GM12873 (cell line): Measurements from ENCODE around the gene PITX1.

Source experiments
- TF ChIP-seq, protein P1 (sequence below): IDR thresholded peaks from 2 replicates; pipeline ENCODE4 v1.5.1; 2012; ENCODE audit warnings: low read depth, mild to moderate bottlenecking, moderate library complexity, low read length, control low read depth; ENCODE audit not compliant: insufficient read depth; ENCODE audit errors: missing control alignments

PITX1 gene

GRCh38 chr5:134989266-134989830, 44.7 kb downstream of the PITX1 start:
- TF ChIP-seq, protein P1, sequence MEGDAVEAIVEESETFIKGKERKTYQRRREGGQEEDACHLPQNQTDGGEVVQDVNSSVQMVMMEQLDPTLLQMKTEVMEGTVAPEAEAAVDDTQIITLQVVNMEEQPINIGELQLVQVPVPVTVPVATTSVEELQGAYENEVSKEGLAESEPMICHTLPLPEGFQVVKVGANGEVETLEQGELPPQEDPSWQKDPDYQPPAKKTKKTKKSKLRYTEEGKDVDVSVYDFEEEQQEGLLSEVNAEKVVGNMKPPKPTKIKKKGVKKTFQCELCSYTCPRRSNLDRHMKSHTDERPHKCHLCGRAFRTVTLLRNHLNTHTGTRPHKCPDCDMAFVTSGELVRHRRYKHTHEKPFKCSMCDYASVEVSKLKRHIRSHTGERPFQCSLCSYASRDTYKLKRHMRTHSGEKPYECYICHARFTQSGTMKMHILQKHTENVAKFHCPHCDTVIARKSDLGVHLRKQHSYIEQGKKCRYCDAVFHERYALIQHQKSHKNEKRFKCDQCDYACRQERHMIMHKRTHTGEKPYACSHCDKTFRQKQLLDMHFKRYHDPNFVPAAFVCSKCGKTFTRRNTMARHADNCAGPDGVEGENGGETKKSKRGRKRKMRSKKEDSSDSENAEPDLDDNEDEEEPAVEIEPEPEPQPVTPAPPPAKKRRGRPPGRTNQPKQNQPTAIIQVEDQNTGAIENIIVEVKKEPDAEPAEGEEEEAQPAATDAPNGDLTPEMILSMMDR, result no peak

DNA sequence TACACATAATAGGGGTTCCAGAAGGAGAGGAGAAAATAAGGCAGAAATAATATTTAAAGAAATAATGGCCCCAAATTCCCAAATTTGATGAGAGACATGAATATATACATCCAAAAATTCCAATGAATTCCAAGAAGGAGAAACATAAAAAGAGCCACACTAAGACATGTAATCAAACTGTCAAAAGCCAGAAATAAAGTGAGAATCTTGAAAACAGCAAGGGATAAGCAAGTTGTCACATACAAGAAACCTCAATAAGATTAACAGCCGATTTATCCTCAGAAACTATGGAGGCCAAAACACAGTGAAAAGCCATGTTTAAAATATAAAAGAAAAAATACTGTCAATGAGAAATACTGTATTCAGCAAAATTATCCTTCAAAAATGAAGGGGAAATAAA, 51.8 kb downstream of the PITX1 start:
- TF ChIP-seq, protein P1, result no peak

- TF ChIP-seq, protein P1, result no peak
These were observed 54.6 kb downstream of the PITX1 start for GRCh38 chr5:134979416-134979815.
